Muscle of arm (tissue), 12 donors: ENCODE results near the gene SLC25A11. TPM values are rescaled to one million over a fixed set of nuclear protein-coding genes. Genes with fewer than 3 reads are reported as not detected.

Source experiments
- DNase-seq: peaks from one replicate; pipeline ENCODE4 v3.0.0-alpha.2; 2013
- polyA plus RNA-seq, 12 donors: library from polyadenylated mRNA; unstranded; fragments of 120-200 nt; gene quantifications; one replicate each; pipeline ENCODE4 v1.2.1, GENCODE V29; 2013; ENCODE audit not compliant: insufficient read length in 12 of 12

Gene SLC25A11
- polyA plus RNA-seq, 12 donors: 36.3 to 58.0 (median 46.4) TPM; not detected in 1

DNA sequence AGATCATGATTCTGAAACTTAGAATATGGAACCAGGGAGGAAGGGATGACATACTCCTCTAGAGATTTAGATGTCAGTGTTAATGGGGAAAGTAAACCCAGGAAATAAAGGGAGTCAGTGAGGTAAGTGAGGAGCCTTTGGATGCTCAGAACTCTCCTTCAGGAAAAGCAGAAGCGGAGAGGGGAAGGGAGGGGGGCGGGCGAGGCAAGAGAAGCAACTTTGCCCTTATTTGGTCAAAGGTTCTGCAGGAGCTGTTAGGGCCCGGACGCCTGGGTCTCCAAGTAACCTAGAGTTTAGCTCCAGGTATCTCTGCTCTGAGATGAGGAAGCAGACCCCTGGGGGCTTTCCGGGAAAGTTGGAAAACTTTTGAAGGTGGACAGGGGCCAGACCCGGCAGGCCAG is 7.2 kb upstream of the SLC25A11 start:
- no peak for DNase-seq

DNA sequence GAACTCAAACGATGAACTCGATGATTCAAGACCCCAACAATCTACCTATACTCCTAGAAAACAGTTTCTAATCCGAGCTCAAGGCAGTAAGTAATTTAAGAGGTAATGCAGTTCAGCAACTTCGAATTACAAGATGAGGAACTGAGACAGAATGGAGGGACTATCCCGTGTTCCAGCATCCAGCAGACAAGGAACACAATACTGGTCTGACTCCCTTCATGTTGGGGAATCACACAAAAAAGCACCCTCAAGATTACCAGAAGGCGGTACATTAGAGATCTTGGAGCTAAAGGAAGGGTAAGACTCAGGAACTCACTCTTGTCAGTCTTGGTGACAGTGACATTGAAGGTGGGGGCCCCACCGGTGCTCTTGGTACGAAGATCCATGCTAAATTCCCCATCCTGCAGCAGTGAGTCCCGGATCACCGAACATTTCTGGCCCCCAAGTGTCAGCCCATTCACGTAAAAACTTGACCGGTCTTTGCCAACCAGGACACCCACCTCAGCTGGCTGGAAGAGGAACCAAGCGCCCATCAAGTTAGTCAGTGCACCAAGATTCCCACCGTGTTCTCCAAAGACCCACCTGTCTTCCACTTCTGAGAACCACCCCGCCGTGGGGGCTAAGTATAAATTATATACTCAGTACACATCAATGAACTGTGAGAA is 6.6 kb upstream of the SLC25A11 start:
- no peak for DNase-seq

DNA sequence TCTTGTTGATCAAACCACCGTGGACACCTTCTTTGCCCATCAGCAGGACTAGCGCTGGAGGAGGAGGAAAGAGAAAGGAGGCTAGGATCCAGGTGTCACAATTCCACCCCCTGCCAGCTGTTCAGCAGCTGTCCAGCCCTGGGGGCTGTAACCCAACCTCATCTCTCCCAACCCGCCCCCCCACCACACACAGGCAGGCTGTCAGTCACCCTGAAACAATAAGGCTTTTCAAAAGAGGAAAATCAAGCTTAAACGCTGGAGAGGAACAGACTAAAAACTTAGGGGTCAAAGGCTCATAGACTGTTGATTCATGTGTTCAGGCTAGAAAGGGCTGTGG is 6.1 kb upstream of the SLC25A11 start:
- no peak for DNase-seq

DNA sequence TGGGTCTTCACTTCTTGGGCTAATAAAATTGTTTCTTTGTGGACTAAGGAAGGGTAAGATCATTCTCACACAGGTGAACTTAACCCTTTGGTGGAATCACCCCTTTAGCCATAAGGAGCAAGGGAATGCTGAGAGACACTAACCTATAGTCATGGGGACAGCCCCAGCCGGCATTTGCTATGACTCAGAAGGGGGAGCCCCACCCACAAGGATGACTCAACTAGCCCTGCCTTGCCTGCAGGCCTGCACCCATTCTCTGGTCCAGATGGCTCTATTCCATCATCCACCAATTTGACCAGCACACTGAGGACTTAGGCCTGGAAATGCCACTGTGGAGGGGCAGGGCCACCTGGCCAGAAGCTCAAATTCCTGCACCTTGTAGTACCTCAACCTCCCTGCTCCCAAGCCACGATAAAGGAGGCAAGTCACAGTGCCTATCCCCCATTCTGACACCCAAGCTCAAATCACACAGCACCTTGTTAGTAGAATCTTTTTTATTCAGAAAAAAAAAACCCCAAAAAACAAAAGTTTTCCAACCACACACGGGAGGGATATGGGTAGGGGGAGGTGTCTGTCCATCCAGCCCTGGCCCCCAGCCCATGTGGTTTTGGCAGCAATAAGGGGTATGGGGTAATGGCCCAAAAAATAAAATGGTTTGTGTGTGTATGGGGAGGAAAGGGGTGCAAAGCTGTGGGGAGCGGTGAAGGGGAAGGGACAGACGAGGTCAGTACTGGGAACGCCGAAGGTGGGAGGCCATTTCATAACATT is 5.5 kb upstream of the SLC25A11 start:
- DNase-seq: no peak

DNA sequence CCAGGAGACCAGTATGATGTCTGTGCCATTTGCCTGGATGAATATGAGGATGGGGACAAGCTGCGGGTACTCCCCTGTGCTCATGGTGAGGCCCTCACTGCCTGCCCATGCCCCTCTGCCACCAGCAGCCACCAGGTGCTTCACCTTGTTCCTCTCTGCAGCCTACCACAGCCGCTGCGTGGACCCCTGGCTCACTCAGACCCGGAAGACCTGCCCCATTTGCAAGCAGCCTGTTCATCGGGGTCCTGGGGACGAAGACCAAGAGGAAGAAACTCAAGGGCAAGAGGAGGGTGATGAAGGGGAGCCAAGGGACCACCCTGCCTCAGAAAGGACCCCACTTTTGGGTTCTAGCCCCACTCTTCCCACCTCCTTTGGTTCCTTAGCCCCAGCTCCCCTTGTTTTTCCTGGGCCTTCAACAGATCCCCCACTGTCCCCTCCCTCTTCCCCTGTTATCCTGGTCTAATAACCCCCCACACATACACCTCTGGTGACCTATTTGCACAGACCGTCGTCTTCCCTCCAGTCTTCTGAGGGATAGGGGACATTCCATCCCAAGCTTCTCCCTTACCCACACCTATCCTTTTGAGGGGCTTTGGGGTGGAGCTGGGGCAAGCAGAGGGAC is 4.8 kb upstream of the SLC25A11 start:
- no peak for DNase-seq

DNA sequence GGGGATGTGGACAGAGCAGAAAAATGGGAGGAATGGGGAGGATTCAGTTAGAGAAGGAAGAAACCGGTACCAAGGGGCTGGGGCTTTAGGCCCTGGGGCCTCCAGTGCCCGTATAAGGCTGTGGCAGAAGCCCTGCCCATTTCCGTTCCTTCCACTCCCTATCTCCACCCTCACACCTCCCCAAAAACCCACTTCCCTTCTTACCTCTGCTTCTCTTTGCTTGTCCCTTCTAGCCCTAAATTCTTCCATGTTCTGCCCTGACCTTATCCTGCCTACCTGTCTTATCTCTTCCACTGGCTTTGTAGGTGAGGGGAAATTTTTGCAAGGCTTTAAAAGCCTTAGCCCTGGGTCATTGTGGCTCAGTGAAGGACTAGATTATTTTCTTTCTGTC is 4.3 kb upstream of the SLC25A11 start:
- no peak for DNase-seq

DNA sequence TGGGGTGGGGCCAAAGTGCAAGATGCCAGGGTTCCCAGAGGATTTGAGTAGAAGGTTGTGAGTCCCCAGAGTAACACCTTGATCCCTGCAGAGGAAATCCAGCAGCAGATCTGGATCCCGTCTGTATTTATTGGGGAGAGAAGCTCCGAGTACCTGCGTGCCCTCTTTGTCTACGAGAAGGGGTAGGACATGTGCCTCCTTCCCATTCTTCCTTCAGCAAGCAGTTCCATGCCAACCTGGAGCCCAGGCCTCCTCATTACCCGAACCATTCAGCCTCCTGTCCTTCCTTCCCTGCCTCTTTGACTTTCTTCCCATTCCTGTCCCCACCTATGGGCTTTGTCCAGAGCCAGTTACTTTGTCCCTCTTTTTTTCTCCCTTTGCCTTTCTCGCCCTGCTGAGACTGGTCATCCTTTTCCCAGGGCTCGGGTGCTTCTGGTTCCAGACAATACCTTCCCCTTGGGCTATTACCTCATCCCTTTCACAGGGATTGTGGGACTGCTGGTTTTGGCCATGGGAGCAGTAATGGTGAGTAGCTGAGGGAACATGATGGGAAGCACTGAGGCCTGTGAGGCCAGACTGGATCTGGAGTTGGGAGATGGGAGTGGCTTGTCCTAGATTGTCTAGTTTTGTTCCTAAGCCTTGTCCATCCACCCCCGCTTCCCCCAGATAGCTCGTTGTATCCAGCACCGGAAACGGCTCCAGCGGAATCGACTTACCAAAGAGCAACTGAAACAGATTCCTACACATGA is 3.1 kb upstream of the SLC25A11 start:
- DNase-seq: no peak

DNA sequence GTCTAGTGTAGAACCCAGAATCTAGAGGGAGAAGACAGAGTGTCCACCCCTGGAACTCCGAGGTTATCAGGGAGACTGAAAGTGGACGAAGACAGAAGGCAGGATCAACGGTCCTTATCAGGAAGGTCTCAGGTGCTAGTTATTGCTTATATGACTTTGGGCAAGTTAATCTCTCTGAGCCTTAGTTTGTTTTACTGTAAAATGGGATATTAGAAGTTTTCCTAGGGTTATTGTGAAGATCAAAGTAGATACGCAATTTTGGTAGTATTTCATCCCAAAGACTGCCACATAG is 1.4 kb upstream of the SLC25A11 start:
- DNase-seq: no peak

DNA sequence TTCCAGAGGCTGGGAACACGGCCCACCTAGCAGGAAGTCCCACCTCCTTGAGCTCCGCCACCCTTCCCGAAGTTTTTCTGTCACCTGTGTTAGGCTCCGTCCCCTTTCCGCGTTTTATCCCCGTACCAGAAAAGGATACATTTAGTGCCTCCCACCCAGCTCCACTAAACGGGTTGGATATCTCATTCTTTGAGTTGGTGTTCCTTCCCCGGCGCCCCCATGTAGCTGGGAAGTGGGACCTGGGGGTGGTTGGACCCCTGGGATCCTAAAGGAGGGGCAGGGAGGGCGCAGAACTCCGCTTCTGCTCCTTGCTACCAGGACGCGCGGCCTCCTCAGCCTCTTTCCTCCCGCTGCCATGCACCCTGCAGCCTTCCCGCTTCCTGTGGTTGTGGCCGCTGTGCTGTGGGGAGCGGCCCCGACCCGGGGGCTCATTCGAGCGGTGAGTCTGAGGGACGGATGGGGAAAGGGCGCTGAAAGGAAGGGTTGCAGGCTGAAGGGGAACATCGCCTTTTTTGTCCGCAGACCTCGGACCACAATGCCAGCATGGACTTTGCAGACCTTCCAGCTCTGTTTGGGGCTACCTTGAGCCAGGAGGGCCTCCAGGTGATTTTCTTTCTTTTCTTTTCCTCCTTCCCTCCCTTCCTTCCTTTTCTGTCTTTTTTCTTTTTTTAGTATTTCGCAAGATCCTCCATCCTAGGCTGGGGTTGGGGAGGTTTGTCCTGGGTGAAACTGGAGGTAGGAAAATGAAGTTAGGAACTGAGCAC is 891 bp upstream of the SLC25A11 start:
- no peak for DNase-seq

DNA sequence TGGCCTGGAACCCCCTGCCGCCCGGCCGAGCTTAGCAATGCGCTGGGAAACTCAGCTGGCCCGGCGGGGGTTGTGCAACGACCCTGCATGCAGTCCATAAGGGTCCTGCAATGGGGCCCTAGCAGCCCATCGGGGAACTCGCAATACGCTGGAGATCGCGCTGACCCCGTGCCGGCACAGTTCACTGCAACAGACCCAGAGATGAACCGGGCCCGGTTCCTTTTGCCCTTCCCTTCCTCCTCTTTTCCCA is 375 bp downstream of the SLC25A11 start:
- no peak for DNase-seq

DNA sequence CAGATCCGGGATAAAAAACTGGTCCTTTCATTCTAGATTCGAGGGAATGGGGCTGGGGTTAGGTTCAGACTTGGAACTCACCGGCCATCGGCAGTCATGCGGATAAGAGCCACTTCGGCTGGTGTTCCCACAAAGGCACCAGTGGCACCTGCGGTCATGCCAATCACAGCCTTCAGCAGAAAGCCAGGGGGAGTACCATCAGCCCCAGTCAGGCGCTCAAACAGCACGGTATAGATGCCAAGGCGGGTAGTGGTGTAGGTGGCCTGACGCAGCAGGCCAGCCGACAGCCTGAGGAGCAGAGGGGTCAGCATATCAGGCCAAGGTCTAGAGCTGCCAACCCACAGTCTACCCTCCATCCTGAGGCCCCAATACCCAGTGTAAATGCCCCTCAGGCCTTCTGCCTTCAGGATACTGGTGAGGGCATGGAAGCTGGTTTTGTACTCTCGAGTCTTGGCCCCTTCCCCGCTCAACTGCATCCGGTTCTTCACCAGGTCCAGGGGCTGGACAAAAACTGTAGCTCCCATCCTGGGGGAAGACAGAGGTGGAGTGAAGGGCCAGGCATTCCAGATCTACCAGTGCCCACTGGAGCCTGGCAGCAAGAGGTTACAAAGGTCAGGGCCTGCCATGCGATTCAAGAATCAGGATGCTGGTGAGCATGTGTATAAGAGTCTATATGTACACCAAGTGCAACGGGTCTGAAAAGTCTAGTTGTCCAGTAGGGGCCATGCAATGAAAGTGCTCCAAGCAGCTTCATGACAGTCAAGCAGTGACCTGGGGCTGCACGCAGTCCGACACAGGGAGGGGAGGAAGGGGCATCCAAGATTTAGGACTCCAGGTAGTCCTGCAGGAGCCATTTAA is 929 bp downstream of the SLC25A11 start:
- no peak for DNase-seq

DNA sequence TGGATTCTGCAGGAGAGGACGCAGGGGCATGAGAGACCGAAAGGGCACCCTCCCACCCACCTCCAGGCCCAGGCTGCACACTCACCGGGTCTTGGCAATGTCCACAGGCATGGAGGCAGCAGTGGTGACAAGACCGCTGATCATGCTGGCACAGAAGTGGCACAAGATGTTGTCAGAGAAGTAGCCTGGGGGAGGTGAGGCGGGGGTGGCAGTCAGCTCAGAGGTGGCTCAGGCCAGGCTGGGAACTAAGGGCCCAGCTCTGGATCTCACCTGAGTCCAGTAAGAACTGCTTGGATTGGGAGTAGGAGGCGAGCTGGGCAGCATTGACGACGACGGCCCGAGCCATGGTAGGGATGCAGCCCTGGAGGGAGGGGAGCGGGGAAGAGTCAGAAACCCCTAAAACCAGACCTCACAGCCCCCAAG is 1.8 kb downstream of the SLC25A11 start:
- no peak for DNase-seq

DNA sequence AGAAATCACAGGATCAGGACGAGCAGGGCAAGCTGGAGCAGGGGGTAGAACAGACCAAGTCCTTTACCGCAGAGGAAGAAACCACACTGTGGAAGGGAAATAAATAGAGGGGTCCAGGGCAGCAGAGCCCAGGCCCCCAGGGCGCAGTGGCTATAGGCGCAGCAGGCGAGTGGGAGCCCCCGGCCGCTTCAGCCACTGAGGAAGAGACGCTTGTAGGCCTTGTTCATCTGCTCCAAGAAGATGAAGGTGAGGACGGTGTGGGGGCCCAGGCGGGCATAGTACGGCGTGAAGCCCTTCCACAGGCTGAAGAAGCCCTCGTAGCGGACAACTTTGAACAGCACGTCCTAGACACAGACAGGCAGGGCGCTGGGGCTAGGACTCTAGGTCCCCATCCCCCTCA is 2.3 kb downstream of the SLC25A11 start:
- DNase-seq: no peak

DNA sequence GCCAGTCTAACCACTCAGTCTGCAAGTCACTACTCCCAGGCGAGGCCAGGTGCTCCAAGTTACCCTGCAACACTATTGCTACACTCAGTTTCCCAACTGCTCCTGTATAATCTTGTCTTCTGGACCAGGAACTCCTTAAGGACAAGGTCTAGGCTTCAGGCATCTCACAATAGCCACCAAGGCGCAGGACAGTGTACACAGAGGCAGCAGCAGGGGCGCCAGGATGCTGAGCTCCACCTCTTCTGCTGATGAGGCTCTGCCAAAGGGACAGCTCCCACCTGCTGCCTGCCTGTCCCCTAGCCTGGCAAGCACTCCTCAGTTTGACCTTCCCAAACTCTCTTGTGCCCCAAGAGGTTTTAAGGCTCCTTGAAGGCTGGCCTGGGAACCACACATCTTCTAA is 3.4 kb downstream of the SLC25A11 start:
- DNase-seq: no peak

DNA sequence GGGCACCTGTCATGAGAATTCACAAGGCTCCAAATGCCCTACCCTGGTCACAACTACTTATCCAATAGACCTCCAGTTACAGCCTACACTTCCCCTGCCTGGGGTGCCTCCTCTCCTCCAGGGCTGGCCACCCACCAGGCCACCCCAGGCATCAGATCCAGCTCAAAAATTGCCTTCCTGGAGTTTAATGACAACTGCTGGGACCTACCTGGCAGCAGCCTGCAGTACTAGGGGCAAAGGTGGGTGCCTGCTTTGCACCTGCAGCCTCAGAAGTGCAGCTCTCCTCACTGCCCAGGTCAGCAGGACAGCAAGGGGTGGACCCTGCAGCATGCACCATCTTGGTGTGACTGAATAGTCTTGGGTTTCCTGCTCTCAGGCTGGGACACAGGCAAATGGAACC is 4.2 kb downstream of the SLC25A11 start:
- DNase-seq: no peak

DNA sequence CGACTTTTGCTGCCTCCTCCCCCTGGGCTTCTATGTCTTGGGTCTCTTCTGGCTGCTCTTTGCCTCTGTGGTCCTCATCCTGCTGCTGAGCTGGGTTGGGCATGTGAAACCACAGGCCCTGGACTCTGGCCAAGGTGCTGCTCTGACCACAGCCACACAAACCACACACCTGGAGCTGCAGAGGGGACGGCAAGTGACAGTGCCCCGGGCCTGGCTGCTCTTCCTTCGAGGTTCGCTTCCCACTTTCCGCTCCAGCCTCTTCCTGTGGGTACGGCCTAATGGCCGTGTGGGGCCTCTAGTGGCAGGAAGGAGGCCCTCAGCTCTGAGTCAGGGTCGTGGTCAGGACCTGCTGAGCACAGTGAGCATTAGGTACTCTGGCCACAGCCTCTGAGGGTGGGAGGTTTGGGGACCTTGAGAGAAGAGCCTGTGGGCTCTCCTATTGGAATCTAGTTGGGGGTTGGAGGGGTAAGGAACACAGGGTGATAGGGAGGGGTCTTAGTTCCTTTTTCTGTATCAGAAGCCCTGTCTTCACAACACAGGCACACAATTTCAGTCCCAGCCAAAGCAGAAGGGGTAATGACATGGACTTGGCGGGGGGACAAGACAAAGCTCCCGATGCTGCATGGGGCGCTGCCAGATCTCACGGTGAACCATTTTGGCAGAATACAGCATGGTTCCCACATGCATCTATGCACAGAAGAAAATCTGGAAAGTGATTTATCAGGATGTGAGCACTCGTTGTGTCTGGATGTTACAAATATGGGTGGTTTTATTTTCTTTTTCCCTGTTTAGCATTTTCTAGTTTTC is 5.5 kb downstream of the SLC25A11 start:
- no peak for DNase-seq

DNA sequence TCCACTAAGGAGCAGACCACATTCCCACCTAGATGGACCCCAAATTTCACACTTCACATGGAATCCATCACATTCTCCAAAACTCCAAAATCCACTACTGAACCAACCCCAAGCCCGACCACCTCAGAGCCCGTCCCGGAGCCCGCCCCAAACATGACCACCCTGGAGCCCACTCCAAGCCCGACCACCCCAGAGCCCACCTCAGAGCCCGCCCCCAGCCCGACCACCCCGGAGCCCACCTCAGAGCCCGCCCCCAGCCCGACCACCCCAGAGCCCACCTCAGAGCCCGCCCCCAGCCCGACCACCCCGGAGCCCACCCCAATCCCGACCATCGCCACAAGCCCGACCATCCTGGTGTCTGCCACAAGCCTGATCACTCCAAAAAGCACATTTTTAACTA is 6.2 kb downstream of the SLC25A11 start:
- DNase-seq: no peak

DNA sequence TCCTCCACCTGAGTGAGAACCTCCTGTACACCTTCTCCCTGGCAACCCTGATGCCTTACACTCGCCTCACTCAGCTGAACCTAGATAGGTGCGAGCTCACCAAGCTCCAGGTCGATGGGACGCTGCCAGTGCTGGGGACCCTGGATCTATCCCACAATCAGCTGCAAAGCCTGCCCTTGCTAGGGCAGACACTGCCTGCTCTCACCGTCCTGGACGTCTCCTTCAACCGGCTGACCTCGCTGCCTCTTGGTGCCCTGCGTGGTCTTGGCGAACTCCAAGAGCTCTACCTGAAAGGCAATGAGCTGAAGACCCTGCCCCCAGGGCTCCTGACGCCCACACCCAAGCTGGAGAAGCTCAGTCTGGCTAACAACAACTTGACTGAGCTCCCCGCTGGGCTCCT is 7.1 kb downstream of the SLC25A11 start:
- DNase-seq: no peak

DNA sequence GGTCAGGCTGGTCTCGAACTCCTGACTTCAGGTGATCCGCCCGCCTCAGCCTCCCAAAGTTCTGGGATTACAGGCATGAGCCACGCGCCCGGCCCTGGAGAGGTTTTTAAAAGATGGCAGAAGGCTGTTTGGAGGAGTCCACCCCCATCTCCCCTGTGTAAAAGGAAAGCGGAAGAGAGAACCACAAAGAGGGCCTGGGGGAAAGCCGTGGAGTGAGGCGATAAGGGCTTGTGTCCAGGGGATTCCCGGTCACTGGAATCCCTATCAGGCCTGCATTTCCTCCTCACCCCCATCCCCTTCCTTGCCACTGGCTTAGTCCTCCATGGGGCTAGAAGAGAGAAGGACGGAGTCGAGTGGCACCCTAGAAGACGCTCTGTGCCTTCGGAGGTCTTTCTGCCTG is 7.9 kb downstream of the SLC25A11 start, which contains the start of gene GP1BA:
Gene GP1BA, plus strand, starts transcription at position 315 of the 400 bp plus-strand sequence. CDS start 328 bp downstream, outside the sequence.
- DNase-seq: no peak

DNA sequence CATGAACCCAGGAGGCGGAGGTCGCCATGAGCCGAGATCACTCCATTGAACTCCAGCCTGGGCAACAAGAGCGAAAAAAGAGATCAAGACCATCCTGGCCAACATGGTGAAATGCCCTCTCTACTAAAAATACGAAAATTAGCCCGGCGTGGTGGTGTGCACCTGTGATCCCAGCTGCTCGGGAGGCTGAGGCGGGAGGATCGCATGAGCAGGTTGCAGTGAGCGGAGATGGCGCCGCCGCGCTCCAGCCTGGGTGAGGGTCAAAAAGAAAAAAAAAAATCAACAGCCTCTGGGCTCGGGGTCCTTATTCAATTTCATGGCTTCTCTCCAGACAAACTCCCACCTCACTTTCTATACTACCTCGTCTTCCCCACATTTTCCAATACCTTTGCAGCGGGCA is 11.0 kb downstream of the SLC25A11 start:
- DNase-seq: no peak
